Thyroid gland (tissue), 4 donors: Measurements from ENCODE around the gene MYL5. TPM values are rescaled to one million over a fixed set of nuclear protein-coding genes. Genes with fewer than 3 reads are reported as not detected.

Experiments
- DNase-seq, 2 donors: peaks; one replicate each; pipeline ENCODE4 v3.0.0-alpha.2; 2019
- H3K27ac ChIP-seq, 3 donors: fragments of 200-600 bp; sonication (generic); 1 replicate in 2 of 3; 2 replicates in 1 of 3; pipeline ENCODE4 v1.5.1; 2016 to 2019; ENCODE audit warnings: mild to moderate bottlenecking in 1 of 3, moderate library complexity in 1 of 3
- H3K27me3 ChIP-seq: fragments of 200-600 bp; sonication (generic); one replicate; pipeline ENCODE4 v1.5.1; 2019
- H3K36me3 ChIP-seq, 2 donors: fragments of 200-600 bp; sonication (generic); one replicate each; pipeline ENCODE4 v1.5.1; 2016 to 2019
- H3K4me1 ChIP-seq, 2 donors: fragments of 200-600 bp; sonication (generic); one replicate each; pipeline ENCODE4 v1.5.1; 2017 to 2019
- H3K4me3 ChIP-seq, 3 donors: fragments of 200-600 bp; sonication (generic); replicated peaks in 1 of 3; 1 replicate in 2 of 3; 2 replicates in 1 of 3; pipeline ENCODE4 v1.5.1; 2016; ENCODE audit warnings: mild to moderate bottlenecking in 1 of 3
- H3K9me3 ChIP-seq: fragments of 200-600 bp; sonication (generic); one replicate; pipeline ENCODE4 v1.5.1; 2017
- POLR2A ChIP-seq, 2 donors: fragments of 450-650 bp; IDR thresholded peaks; one replicate each; pipeline ENCODE4 v1.6.1; 2017; ENCODE audit warnings: antibody characterized with exemption in 2 of 2, mild to moderate bottlenecking in 2 of 2, moderate library complexity in 1 of 2
- WGBS, 2 donors: methylation state at CpG; one replicate each; pipeline ENCODE4 v1.1.5; 2017; 5-methylcytosine and 5-hydroxymethylcytosine counted together
- intact Hi-C: fragments of 100-400 bp; cut with DNase I; formaldehyde crosslinking; loops from one replicate; pipeline ENCODE4 v1.15.1; 2023
- total RNA-seq, 4 donors: library from RNA; depleted of rRNA; stranded (reverse); fragments of >200 nt; gene quantifications; one replicate each; pipeline ENCODE4 v1.2.3, GENCODE V29; 2016
- TF ChIP-seq, protein P1 (sequence below), 6 experiments: fragments of 200-600 bp in 3 of 6; fragments of 450-650 bp in 3 of 6; sonication (generic) in 3 of 6; IDR thresholded peaks; one replicate each; pipeline ENCODE4 v1.5.1; 2016 to 2019; ENCODE audit warnings: antibody characterized with exemption in 6 of 6, mild to moderate bottlenecking in 2 of 6, inconsistent platforms in 1 of 6, moderate library complexity in 1 of 6

MYL5 gene, protein sequence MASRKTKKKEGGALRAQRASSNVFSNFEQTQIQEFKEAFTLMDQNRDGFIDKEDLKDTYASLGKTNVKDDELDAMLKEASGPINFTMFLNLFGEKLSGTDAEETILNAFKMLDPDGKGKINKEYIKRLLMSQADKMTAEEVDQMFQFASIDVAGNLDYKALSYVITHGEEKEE
- total RNA-seq, result 10 to 100 TPM; 13.0 to 17.5 (median 14.2) TPM

DNA sequence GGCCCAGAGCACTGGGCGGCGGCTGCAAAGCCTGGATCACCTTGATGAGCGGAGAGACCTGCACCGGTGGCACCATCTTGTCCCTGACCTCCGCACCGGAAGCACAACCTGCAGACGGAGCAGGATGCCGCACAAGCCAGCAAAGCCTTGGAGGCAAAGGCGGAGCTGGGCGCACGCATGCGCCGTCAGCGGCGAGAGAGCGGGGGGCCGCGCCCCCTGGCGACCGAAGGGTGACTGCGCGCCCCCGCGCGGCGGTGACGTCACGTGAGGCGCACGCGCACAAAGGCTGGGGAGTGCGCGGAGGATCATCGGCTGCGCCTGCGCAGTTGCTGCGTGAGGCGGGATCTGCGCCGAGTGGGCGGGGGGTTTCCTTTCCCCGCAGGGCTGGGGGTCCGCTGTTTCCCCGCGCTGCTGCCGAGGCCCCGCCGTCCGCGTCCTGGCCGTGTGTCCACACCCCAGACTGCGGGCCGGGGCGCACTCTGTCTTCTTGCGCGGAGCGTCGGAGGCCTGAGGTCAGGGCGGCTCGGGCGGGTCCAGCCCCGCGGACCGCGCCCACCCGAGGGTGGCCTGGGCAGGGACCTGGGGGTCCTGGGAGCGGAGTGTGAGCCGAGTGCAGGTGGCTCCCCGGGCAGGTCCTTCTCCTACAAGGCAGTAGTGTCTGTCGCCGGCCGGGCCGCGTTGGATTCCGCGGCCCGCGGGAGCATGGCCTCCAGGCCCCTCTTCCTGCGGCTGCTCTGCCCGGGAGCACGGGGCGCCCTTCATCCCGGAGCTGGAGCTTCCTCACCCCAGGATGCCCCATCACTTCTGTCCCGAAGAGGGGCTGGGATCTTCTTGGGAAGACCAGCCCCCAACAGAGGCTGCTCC, at the start of gene MYL5, which contains the start of gene ATP5ME:
TSS of gene MYL5 (plus strand) at position 371 of the 864 bp plus-strand sequence. CDS start 3,485 bp downstream, outside the sequence.
TSS of gene ATP5ME (minus strand) at position 105 of the 864 bp plus-strand sequence. CDS start at position 76, 29 bp downstream.
- H3K4me1 ChIP-seq, result peaks cover 15 to 18% of the 10 kb centered on the region in 2 donors
- peak; percentile 97 to 98 for DNase-seq
- WGBS, 2 donors, result 2% methylated on average over 8 to 44 of the region's 84 CpGs
- H3K9me3 ChIP-seq, result no peaks in the 10 kb centered on the region
- H3K4me3 ChIP-seq, result peak within 1 kb of the TSS; percentile 83 to 92 (median 88)
- H3K27me3 ChIP-seq, result no peaks in the 10 kb centered on the region
- H3K36me3 ChIP-seq, result peaks cover 11 to 13% of the 10 kb centered on the region in 2 donors
- peak within 1 kb of the TSS; percentile 87 to 93 (median 89) for H3K27ac ChIP-seq
- intact Hi-C loops, result no loop called here
- peak; percentile 70 to 90 for TF ChIP-seq POLR2A (IDR thresholded peaks at IDR 0.05)
- TF ChIP-seq, protein P1, sequence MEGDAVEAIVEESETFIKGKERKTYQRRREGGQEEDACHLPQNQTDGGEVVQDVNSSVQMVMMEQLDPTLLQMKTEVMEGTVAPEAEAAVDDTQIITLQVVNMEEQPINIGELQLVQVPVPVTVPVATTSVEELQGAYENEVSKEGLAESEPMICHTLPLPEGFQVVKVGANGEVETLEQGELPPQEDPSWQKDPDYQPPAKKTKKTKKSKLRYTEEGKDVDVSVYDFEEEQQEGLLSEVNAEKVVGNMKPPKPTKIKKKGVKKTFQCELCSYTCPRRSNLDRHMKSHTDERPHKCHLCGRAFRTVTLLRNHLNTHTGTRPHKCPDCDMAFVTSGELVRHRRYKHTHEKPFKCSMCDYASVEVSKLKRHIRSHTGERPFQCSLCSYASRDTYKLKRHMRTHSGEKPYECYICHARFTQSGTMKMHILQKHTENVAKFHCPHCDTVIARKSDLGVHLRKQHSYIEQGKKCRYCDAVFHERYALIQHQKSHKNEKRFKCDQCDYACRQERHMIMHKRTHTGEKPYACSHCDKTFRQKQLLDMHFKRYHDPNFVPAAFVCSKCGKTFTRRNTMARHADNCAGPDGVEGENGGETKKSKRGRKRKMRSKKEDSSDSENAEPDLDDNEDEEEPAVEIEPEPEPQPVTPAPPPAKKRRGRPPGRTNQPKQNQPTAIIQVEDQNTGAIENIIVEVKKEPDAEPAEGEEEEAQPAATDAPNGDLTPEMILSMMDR (IDR thresholded peaks at IDR 0.05), result peak; percentile 42 to 97 (median 72)

DNA sequence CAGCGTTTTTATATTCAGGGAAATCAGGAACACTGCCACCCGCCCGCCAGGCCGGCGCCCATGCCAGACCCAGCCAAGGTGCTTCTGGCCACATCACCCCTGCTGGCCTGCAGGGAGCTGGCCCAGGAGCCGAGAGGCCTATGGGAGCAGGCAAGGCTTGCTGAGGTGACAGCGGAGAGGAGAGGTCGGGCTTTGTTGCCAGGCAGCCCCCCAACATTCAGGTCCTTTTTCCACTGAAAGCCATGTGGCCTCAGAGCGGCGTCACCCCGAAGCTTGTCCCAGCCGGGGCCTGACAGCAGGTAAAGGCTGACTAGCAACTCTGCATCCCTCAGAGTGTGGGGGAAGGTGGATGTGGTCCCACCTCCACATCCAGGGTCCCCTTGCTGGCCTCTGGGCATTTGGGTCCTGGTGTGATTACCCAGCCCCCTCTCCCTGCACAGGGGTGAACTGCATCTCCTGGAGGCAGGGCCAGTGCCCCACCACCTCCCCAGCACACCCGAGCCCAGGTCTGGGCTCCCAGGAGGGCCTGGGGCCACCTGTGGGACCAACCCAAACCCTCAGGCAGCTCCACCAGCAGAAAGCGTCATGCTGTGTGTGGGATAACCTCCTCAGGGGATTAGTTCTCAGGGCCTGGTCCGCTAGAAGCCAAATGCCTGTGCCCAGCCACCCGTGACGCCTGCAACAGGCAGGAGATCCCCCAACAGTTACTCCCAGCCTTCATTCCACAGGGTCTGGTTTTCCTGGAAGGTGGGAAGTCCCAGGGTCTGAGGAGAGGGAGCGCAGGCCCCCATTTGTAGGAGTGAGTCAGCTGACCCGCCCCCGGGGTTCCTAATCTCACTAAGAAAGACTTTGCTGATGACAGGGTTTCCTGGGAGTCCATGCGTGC, 49.4 kb upstream of the MYL5 start, which contains the start of gene PDE6B:
TSS of gene PDE6B (plus strand) at position 869 of the 886 bp plus-strand sequence. CDS start 54 bp downstream, outside the sequence.
- peak; percentile 57 to 66 for DNase-seq
- TF ChIP-seq, protein P1 (IDR thresholded peaks at IDR 0.05), result no peak
- TF ChIP-seq POLR2A (IDR thresholded peaks at IDR 0.05), result no peak
- no peaks in the 10 kb centered on the region for H3K9me3 ChIP-seq
- H3K4me3 ChIP-seq, result no peak within 1 kb of the TSS
- H3K27me3 ChIP-seq, result no peaks in the 10 kb centered on the region
- WGBS, 2 donors, result 61 to 71% methylated on average over 14 to 16 of the region's 21 CpGs
- H3K36me3 ChIP-seq, result no peaks in the 10 kb centered on the region
- peaks cover 6 to 20% of the 10 kb centered on the region in 2 donors for H3K4me1 ChIP-seq
- intact Hi-C loops, result no loop called here
- no peak within 1 kb of the TSS for H3K27ac ChIP-seq

DNA sequence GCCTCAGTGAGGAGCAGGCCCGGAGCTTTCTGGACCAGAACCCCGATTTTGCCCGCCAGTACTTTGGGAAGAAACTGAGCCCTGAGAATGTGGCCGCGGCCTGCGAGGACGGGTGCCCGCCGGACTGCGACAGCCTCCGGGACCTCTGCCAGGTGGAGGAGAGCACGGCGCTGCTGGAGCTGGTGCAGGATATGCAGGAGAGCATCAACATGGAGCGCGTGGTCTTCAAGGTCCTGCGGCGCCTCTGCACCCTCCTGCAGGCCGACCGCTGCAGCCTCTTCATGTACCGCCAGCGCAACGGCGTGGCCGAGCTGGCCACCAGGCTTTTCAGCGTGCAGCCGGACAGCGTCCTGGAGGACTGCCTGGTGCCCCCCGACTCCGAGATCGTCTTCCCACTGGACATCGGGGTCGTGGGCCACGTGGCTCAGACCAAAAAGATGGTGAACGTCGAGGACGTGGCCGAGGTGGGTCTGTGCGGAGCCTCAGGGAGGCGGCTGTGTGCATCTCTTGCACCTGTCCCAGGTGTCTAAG, 48.6 kb upstream of the MYL5 start:
- Histone ChIP-seq H3K36me3 (no peaks in the 10 kb centered on the region), H3K4me1 (peaks cover 6 to 20% of the 10 kb centered on the region in 2 donors), H3K27me3 (no peaks in the 10 kb centered on the region), H3K9me3 (no peaks in the 10 kb centered on the region), H3K4me3 (no peak overlapping the region), H3K27ac (no peak overlapping the region)
- DNase-seq, result peak; percentile 62 to 71
- WGBS, 2 donors, result 58 to 80% methylated on average over 27 to 31 of the region's 39 CpGs
- intact Hi-C loops, result no loop called here
- TF ChIP-seq, protein P1 (IDR thresholded peaks at IDR 0.05), result no peak
- no peak for TF ChIP-seq POLR2A (IDR thresholded peaks at IDR 0.05)

DNA sequence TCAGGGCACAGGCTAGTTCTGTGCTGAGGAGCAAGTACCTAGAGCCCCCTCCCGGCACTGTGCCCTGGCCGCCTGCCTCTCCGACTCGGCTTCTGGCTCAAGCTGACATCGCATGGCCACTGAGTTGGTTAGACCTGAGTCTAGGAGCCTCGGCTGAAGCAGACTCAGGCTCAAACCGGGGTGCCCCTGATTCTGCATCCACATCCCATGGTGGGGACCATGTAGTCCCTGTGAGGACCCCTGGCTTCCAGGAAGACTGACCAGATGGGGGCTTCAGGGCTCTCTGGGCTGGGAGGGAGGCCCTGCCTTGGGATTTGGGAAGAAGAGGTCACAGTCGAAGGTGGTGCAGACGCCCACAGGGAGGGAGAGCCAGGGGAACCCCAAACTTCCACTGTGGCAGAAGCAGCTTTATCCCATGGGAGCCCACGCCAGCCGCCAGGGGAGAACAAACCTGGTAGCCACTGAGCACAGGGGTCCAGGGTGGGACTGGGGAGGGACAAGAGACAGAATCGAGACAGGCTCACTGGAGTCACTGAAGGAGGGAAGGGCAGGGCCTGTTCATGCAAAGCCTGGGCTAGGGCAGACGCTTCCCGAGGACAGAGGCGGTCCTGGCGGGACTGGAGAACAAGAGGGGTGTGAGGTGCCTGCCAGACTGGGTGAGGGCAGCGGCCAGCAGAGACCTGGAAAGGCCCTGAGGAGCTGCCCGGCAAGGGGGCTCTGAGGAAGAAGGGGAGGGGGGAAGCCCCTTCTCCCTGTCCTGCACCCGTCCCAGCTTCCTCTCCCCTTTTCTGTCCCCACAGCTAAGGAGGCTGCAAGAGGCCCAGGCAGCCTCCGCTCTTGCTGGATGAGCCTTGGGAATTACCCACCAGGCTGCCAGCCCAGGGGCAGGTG, 47.9 kb upstream of the MYL5 start:
- TF ChIP-seq POLR2A (IDR thresholded peaks at IDR 0.05), result no peak
- TF ChIP-seq, protein P1 (IDR thresholded peaks at IDR 0.05), result no peak
- WGBS, 2 donors, result 69 to 79% methylated on average over 13 to 19 of the region's 20 CpGs
- Histone ChIP-seq H3K36me3 (no peaks in the 10 kb centered on the region), H3K4me1 (peaks cover 6 to 20% of the 10 kb centered on the region in 2 donors), H3K27ac (no peak overlapping the region), H3K4me3 (no peak overlapping the region), H3K27me3 (no peaks in the 10 kb centered on the region), H3K9me3 (no peaks in the 10 kb centered on the region)
- intact Hi-C loops, result no loop called here
- no peak for DNase-seq
